Measurements from ENCODE around the gene TARBP2. TPM values are rescaled to one million over a fixed set of nuclear protein-coding genes. Genes with fewer than 3 reads are reported as not detected.

Gene TARBP2, protein sequence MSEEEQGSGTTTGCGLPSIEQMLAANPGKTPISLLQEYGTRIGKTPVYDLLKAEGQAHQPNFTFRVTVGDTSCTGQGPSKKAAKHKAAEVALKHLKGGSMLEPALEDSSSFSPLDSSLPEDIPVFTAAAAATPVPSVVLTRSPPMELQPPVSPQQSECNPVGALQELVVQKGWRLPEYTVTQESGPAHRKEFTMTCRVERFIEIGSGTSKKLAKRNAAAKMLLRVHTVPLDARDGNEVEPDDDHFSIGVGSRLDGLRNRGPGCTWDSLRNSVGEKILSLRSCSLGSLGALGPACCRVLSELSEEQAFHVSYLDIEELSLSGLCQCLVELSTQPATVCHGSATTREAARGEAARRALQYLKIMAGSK
- total RNA-seq (10 to 100 TPM; 14.1 to 25.6 (median 21.9) TPM), polyA plus RNA-seq (10 to 100 TPM in 1 of 2 donors, 1 to 10 TPM in 1; 9.8 to 19.9 TPM)
- long read RNA-seq, donor 1, transcript TARBP2-201 (9 exons, 1,867 nt): major isoform, 18 of 43 reads
- long read RNA-seq, donor 1, partial matches to known transcripts: 4 of 43 reads
- long read RNA-seq, donor 1, other reads (novel, unspliced or antisense): 18 of 43 reads
- long read RNA-seq, donor 2, transcript TARBP2-201 (9 exons, 1,867 nt): major isoform, 8 of 10 reads
- long read RNA-seq, donor 2, partial matches to known transcripts: 0 of 10 reads
- long read RNA-seq, donor 2, other reads (novel, unspliced or antisense): 0 of 10 reads
- long read RNA-seq, donor 3, transcript TARBP2-201 (9 exons, 1,867 nt): major isoform, 6 of 34 reads
- long read RNA-seq, donor 3, partial matches to known transcripts: 6 of 34 reads
- long read RNA-seq, donor 3, other reads (novel, unspliced or antisense): 20 of 34 reads

DNA sequence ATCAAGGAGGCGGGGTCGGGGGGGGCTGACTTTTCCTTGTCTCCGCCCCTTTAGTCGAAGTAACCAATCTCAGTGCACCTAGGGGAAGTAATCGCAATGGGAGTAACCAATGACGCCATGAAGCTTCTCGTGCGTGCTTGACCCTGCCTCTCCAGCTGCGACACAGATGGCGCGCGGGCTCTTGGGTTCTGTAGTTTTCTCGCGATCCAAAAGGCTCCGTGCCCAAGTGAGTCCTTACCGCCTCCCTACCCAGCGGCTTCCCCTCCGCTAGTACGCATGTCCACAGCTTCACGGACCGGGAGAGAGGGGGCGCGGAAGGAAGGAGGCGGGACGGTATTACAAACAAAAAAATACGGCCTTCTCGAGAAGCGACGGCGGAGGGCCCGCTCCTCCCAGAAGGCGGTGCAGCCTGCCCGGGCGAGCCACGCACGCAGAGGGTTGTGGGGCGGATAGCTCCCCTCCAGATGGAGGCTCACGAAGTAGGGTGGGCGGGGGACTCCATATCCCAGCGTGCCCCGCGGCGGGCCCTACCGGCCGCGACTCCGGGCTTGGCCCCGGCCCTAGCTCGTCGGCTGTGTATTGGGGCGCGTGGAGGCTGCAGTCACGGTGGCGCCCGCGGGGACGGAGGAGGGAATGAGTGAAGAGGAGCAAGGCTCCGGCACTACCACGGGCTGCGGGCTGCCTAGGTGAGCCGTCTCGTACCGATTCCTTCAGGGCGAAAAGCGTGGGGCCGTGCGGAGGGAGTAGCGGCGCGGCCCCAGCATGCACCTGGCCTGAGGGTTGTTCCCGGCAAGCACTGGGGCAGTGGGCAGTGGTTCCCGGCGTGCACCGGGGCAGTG lies at the start of gene TARBP2:
TSS of gene TARBP2 (plus strand) at position 508 of the 839 bp plus-strand sequence. CDS start at position 634, 126 bp downstream.
- Histone ChIP-seq H3K36me3 (no peaks in the 10 kb centered on the region), H3K27ac (peak within 1 kb of the TSS; percentile 86 to 99), H3K27me3 (no peaks in the 10 kb centered on the region), H3K9me3 (no peaks in the 10 kb centered on the region), H3K4me1 (ENCODE audit: insufficient read depth) (peaks cover 23% of the 10 kb centered on the region), H3K4me3 (peak within 1 kb of the TSS; percentile 75)
- 0 to 1% (median 0%) methylated on average over 71 to 74 of the region's 74 CpGs for WGBS, 3 donors
- DNase-seq: peak; percentile 97 to 100 (median 99)
- TF ChIP-seq, protein P1, sequence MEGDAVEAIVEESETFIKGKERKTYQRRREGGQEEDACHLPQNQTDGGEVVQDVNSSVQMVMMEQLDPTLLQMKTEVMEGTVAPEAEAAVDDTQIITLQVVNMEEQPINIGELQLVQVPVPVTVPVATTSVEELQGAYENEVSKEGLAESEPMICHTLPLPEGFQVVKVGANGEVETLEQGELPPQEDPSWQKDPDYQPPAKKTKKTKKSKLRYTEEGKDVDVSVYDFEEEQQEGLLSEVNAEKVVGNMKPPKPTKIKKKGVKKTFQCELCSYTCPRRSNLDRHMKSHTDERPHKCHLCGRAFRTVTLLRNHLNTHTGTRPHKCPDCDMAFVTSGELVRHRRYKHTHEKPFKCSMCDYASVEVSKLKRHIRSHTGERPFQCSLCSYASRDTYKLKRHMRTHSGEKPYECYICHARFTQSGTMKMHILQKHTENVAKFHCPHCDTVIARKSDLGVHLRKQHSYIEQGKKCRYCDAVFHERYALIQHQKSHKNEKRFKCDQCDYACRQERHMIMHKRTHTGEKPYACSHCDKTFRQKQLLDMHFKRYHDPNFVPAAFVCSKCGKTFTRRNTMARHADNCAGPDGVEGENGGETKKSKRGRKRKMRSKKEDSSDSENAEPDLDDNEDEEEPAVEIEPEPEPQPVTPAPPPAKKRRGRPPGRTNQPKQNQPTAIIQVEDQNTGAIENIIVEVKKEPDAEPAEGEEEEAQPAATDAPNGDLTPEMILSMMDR (IDR thresholded peaks at IDR 0.05): peak in 1 of 3 donors; percentile 7
- TF ChIP-seq EP300 (IDR thresholded peaks at IDR 0.05): peak; percentile 51
- TF ChIP-seq POLR2A (IDR thresholded peaks at IDR 0.05): peak; percentile 65
- intact Hi-C loops (cut with DNase I): loop anchor here (2.0 to 10.0 kb wide), 5 partner anchors 48 to 284 kb away; partner anchors contain the start of genes AAAS (in 4 of the 4), PCBP2 (in 2 of the 4) and PRR13 (in 1 of the 4)

DNA sequence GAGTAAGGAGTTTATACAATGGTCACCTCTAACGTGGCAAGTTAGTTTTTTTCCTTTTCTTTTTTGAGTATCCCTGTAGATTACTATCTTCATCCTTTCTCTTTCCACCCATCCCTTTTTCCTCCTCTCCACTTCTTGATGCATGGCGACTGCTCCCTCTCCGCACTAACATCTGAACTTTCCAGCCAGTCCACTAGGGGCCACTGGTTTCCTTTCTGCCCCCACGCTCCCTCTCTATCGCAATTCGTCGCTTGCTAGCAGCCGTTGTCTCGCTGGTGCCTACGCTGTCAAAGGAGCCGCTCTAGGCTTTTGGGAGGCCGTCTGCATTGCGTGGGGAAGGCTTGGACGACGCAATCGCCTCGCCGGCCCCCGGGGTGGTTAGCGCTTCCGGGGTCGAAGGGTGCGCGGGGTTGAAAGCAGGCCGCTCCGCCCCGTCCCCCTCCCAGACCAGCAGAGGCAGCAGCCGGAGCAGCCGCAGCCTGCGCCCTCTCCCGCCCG lies 49.4 kb upstream of the TARBP2 start, which contains the start of gene PCBP2:
TSS of gene PCBP2 (plus strand) at position 442 of the 498 bp plus-strand sequence. CDS start 2,699 bp downstream, outside the sequence.
- no peaks in the 10 kb centered on the region for H3K36me3 ChIP-seq
- intact Hi-C loops (cut with DNase I): loop anchor here in 3 of 4 donors (2.0 to 5.0 kb wide), 2 partner anchors 36 to 49 kb away; partner anchors contain the start of gene TARBP2 (in 2 of the 3)
- H3K27me3 ChIP-seq: no peaks in the 10 kb centered on the region
- 1% methylated on average over 28 to 32 of the region's 32 CpGs for WGBS, 3 donors
- H3K4me3 ChIP-seq: peak within 1 kb of the TSS; percentile 92
- peaks cover 2% of the 10 kb centered on the region for H3K4me1 ChIP-seq (ENCODE audit: insufficient read depth)
- TF ChIP-seq POLR2A (IDR thresholded peaks at IDR 0.05) (peak; percentile 70), EP300 (IDR thresholded peaks at IDR 0.05) (no peak)
- TF ChIP-seq, protein P1 (IDR thresholded peaks at IDR 0.05): peak; percentile 91 to 97 (median 97)
- H3K27ac ChIP-seq: peak within 1 kb of the TSS; percentile 80 to 93
- peak; percentile 97 to 98 (median 98) for DNase-seq
- H3K9me3 ChIP-seq: no peaks in the 10 kb centered on the region

DNA sequence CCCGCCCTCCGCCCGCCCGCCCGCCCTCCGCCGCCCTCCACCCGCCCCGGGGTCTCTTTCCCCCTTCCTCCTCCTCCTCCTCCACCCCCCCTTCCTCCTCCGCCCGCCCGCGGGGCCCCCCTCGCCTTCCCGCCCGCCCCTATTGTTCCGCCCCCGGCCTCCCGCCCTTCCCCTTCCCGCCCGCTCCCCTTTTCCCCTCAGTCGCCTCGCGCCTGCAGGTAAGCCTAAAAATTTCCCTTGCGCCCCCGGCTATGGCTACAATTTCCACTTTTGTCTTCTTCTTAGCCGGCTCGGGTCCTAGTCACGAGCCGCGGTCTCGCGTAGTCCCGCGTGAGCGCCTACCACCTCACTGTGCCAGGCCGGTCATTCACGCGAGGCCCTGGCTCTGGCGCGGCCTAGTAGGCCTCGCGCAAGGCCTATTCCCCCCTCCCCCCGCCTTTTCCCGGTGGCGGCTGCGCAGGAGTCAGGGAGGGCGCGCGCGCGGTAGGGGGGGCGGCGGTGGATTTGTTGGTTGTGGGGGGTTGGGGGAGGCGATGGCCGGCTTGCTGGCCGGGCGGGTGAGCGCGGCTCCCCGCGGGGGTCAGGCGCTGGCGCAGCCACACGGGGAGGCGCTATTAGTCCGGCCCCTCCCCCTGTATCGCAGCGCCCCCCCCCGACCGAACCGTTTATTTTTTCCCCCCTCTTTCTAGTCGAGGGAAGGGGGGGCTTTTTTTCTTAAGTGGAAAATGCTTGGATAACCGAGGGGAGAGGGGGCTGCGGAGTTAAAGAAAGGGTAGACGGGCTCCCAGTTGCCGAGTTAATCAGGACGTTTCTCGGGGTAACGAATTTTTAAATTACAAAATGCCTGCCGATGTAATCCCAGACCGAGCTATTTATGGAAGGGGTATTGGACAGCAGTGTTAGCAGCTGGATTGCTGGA lies 48.7 kb upstream of the TARBP2 start:
- TF ChIP-seq, protein P1 (IDR thresholded peaks at IDR 0.05): peak in 1 of 3 donors; percentile 26
- peak; percentile 21 for TF ChIP-seq POLR2A (IDR thresholded peaks at IDR 0.05)
- TF ChIP-seq EP300 (IDR thresholded peaks at IDR 0.05): no peak
- Histone ChIP-seq H3K27ac (peak overlapping the region; percentile 80 to 93), H3K4me3 (peak overlapping the region; percentile 92), H3K27me3 (no peaks in the 10 kb centered on the region), H3K36me3 (no peaks in the 10 kb centered on the region), H3K9me3 (no peaks in the 10 kb centered on the region), H3K4me1 (ENCODE audit: insufficient read depth) (peaks cover 2% of the 10 kb centered on the region)
- DNase-seq: peak; percentile 90 to 94 (median 93)
- intact Hi-C loops (cut with DNase I): loop anchor here in 3 of 4 donors (2.0 to 5.0 kb wide), 2 partner anchors 35 to 48 kb away; partner anchors contain the start of gene TARBP2 (in 2 of the 3)
- 1% methylated on average over 65 to 68 of the region's 82 CpGs for WGBS, 3 donors
